Left lung (tissue), 10 donors: ENCODE data around the gene PLXNA2. TPM values are rescaled to one million over a fixed set of nuclear protein-coding genes. Genes with fewer than 3 reads are reported as not detected.

ENCODE experiments used
- ATAC-seq: fragments of 200-7000 bp; cut with Tn5 transposase; one replicate; pipeline ENCODE4 v1.9.1; 2020; ENCODE audit warnings: moderate library complexity
- DNase-seq, 4 donors: peaks; one replicate each; pipeline ENCODE4 v3.0.0-alpha.2; 2013 to 2020
- H3K27ac ChIP-seq, 2 donors: fragments of 200-600 bp; sonication (generic) in 1 of 2; one replicate each; pipeline versions ENCODE4 v1.5.0 to v1.8.0; 2020 to 2021
- H3K27me3 ChIP-seq, 2 donors: fragments of 200-600 bp; sonication (generic) in 1 of 2; one replicate each; pipeline versions ENCODE4 v1.5.0 to v1.8.0; 2020 to 2021
- H3K36me3 ChIP-seq, 2 donors: fragments of 200-600 bp; sonication (generic) in 1 of 2; one replicate each; pipeline versions ENCODE4 v1.5.0 to v1.8.0; 2020 to 2021
- H3K4me1 ChIP-seq, 2 donors: fragments of 200-600 bp; one replicate each; pipeline ENCODE4 v1.8.0; 2021
- H3K4me3 ChIP-seq, 2 donors: fragments of 200-600 bp; sonication (generic) in 1 of 2; one replicate each; pipeline versions ENCODE4 v1.5.0 to v1.8.0; 2020 to 2021; ENCODE audit warnings: mild to moderate bottlenecking in 1 of 2
- H3K9me3 ChIP-seq, 2 donors: fragments of 200-600 bp; sonication (generic) in 1 of 2; one replicate each; pipeline versions ENCODE4 v1.5.0 to v1.8.0; 2020 to 2021
- CTCF ChIP-seq, 2 donors: fragments of 200-600 bp; sonication (generic) in 1 of 2; IDR thresholded peaks; one replicate each; pipeline versions ENCODE4 v1.5.0 to v1.8.0; 2021; ENCODE audit warnings: antibody characterized with exemption in 2 of 2
- intact Hi-C, 2 donors: fragments of 100-400 bp; cut with DNase I; formaldehyde crosslinking; loops; one replicate each; pipeline versions ENCODE4 v1.11.2 to v1.14.2; 2022
- polyA plus RNA-seq, 6 donors: library from polyadenylated mRNA; unstranded; fragments of 120-200 nt; gene quantifications; one replicate each; pipeline ENCODE4 v1.2.1, GENCODE V29; 2013; ENCODE audit not compliant: insufficient read length in 6 of 6
- total RNA-seq, 2 donors: library from RNA; stranded (reverse); fragmentation: NEBNext Ultra II Directional; extraction: Animal tissue kit (Norgen Biotek cat#: 25700); gene quantifications; one replicate each; pipeline ENCODE4 v1.2.1, GENCODE V29; 2021
- donor health status: DM: no; HTN: yes; CAD: no.
- donor health status: DM: no; HTN: no; CAD: no.

The PLXNA2 gene
- total and polyA plus RNA-seq, 8 donors = 21.4 to 92.8 (median 34.0) TPM

DNA sequence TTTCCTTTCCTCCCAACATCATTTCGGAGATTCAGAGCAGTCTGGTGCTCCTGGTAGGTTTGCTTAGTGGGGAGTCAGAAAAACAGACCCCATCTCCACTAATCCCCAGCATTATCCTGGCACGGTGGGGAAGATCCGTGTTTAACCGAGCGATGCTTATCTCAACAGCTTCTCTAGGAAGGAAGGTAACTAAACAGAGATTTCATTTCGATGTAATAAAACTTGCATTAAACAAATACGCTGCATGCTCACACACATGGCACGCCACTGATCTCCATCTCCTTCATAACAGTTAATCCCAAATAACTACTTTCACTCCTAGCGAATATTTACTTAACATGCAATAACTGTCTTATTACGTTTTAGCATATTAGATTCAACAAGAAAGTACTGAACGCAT is 188.6 kb downstream of the PLXNA2 start:
- TF ChIP-seq CTCF (IDR thresholded peaks at IDR 0.05) = no peak
- Histone ChIP-seq H3K36me3 (peaks cover 0 to 86% of the 10 kb centered on the region in 2 donors), H3K27ac (no peak overlapping the region), H3K4me1 (no peaks in the 10 kb centered on the region), H3K9me3 (no peaks in the 10 kb centered on the region), H3K27me3 (no peaks in the 10 kb centered on the region), H3K4me3 (no peak overlapping the region)
- DNase-seq (no peak), ATAC-seq (no peak)
- intact Hi-C loops = no loop called here

DNA sequence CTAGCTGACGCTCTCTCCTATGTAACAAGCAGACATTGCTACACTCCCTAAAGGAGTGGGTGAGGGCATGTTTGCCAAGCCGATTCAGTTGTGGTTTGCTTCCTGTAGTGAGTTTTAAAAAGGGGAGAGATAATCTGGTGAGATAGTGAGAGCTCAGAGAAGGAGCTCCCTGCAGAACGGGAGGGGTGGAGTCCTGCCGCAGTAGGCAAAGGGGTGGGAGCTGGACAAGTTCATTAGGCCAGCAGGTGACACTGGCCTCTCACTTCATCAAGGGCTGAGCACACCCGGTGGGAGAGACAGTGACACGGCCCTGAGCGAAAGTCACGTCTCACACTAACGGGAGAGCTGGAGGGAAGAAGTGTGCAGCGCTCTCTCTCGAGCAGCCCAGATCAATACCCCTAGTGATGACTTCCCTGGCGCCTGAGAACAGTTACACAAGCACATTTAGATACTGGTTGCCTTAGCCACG is 189.2 kb downstream of the PLXNA2 start:
- DNase-seq (no peak), ATAC-seq (no peak)
- intact Hi-C loops = no loop called here
- H3K27ac ChIP-seq = no peak overlapping the region
- H3K27me3 ChIP-seq = no peaks in the 10 kb centered on the region
- no peaks in the 10 kb centered on the region for H3K9me3 ChIP-seq
- no peak overlapping the region for H3K4me3 ChIP-seq
- no peaks in the 10 kb centered on the region for H3K4me1 ChIP-seq
- TF ChIP-seq CTCF (IDR thresholded peaks at IDR 0.05) = no peak
- H3K36me3 ChIP-seq = peaks cover 0 to 85% of the 10 kb centered on the region in 2 donors

- H3K27me3 ChIP-seq = no peaks in the 10 kb centered on the region
- H3K4me1 ChIP-seq = no peaks in the 10 kb centered on the region
- no peak for DNase-seq
- no peak for ATAC-seq
- TF ChIP-seq CTCF (IDR thresholded peaks at IDR 0.05) = no peak
- intact Hi-C loops = no loop called here
- H3K36me3 ChIP-seq = peaks cover 0 to 90% of the 10 kb centered on the region in 2 donors
- no peak overlapping the region for H3K27ac ChIP-seq
- no peak overlapping the region for H3K4me3 ChIP-seq
- H3K9me3 ChIP-seq = no peaks in the 10 kb centered on the region
Observed at GRCh38 chr1:208054485-208054884, 189.7 kb downstream of the PLXNA2 start.

GRCh38 chr1:208053661-208054060 is 190.5 kb downstream of the PLXNA2 start:
- H3K27me3 ChIP-seq = no peaks in the 10 kb centered on the region
- no peak overlapping the region for H3K4me3 ChIP-seq
- DNase-seq (no peak), ATAC-seq (no peak)
- H3K4me1 ChIP-seq = peaks cover 0 to 2% of the 10 kb centered on the region in 2 donors
- no peak overlapping the region for H3K27ac ChIP-seq
- peaks cover 0 to 92% of the 10 kb centered on the region in 2 donors for H3K36me3 ChIP-seq
- intact Hi-C loops = no loop called here
- no peak for TF ChIP-seq CTCF (IDR thresholded peaks at IDR 0.05)
- H3K9me3 ChIP-seq = no peaks in the 10 kb centered on the region

DNA sequence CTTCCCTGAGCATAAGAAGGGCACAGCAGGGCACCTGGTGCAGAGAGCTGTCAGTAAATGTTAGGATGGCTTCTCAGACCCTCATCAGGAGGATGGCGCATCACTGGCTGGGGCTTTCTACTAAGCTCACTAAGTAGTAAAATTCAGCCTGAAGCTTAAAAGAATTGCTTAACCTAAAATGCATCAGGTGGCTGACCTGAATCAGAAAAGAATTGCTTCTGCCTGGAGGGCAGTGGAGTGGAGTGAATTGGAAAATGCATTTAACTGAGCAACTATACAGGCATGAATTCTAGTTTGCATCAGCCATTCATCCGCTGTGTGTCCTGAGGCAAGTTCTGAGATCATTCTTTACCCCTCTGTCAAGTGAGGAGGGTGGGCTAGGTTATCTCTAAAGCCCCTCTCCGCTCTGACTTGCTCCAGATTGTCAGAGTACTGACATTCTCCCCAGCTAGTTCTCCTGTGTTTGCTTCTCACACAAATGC is 191.2 kb downstream of the PLXNA2 start:
- no peak for TF ChIP-seq CTCF (IDR thresholded peaks at IDR 0.05)
- Histone ChIP-seq H3K9me3 (no peaks in the 10 kb centered on the region), H3K36me3 (peaks cover 0 to 92% of the 10 kb centered on the region in 2 donors), H3K4me1 (peaks cover 0 to 9% of the 10 kb centered on the region in 2 donors), H3K4me3 (no peak overlapping the region), H3K27me3 (no peaks in the 10 kb centered on the region), H3K27ac (no peak overlapping the region)
- DNase-seq (no peak), ATAC-seq (no peak)
- intact Hi-C loops = no loop called here
